ENCODE results near the gene INAVA. TPM values are rescaled to one million over a fixed set of nuclear protein-coding genes. Genes with fewer than 3 reads are reported as not detected.
"Not testable (repeated sequence)": the region's sequence is repeated elsewhere in the genome, so short reads cannot be mapped to it uniquely, and the experiment has no call there.

INAVA gene
- polyA plus RNA-seq, 2 of the 4 experiments (the other 2 are of a cell fraction) = 40.0 to 43.7 TPM

- TF ChIP-seq KDM5A (IDR thresholded peaks at IDR 0.05) (no peak), FOSB (CRISPR knock-in tag; IDR thresholded peaks at IDR 0.05) (no peak), USF2 (IDR thresholded peaks at IDR 0.05) (no peak), MYC (IDR thresholded peaks at IDR 0.05; ENCODE audit: borderline replicate concordance, low read length) (no peak), HOXB5 (CRISPR knock-in tag; IDR thresholded peaks at IDR 0.05) (no peak), RARB (CRISPR knock-in tag; IDR thresholded peaks at IDR 0.05) (no peak), HOXA7 (CRISPR knock-in tag; IDR thresholded peaks at IDR 0.05) (no peak), HDAC2 (IDR thresholded peaks at IDR 0.05) (no peak), ESRRA (IDR thresholded peaks at IDR 0.05; ENCODE audit: borderline replicate concordance, low read length) (no peak), MAFK (IDR thresholded peaks at IDR 0.05; ENCODE audit: partially characterized antibody) (no peak), RAD21 (conservative IDR thresholded peaks at IDR 0.05 in 1 of 2, IDR thresholded peaks at IDR 0.05 in 1 of 2) (no peak), POLR2A (IDR thresholded peaks at IDR 0.05; ENCODE audit: low read length) (no peak), JUN (IDR thresholded peaks at IDR 0.05) (no peak), MAZ (IDR thresholded peaks at IDR 0.05; ENCODE audit: borderline replicate concordance, low read depth, low read length) (no peak), GATA3 (IDR thresholded peaks at IDR 0.05; ENCODE audit: borderline replicate concordance) (no peak)
- TF ChIP-seq, protein P1, sequence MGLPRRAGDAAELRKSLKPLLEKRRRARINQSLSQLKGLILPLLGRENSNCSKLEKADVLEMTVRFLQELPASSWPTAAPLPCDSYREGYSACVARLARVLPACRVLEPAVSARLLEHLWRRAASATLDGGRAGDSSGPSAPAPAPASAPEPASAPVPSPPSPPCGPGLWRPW (IDR thresholded peaks at IDR 0.05) = no peak
- Histone ChIP-seq H3K4me3 (no peak overlapping the region), H3K4me2 (0 out of 3 replicates have a peak overlapping the region, but pooled peaks have one; percentile 16), H3K9me3 (no peaks in the 10 kb centered on the region), H3K4me1 (peaks cover 10% of the 10 kb centered on the region; the same call in 2 of the 3 replicates), H3K27ac (no peak overlapping the region; a peak in 1 of 6 replicates)
- no peak for ATAC-seq
- no peak for DNase-seq (ENCODE audit: low read depth in 1 of 2, low spot score in 1 of 2)
- POLR2A ChIA-PET = no interaction called here
- CTCF ChIA-PET = interaction anchor here (1.2 to 2.1 kb wide), 3 partner anchors 25 to 93 kb away, joined by 3 to 5 read pairs (median 4); no protein-coding TSS in a partner anchor
- 56% methylated on average over 1 of the region's 1 CpG for WGBS (ENCODE audit: missing lambda C conversion rate)
- no peak for FAIRE-seq
These were observed 28.9 kb downstream of the INAVA start for GRCh38 chr1:200923601-200924000.

DNA sequence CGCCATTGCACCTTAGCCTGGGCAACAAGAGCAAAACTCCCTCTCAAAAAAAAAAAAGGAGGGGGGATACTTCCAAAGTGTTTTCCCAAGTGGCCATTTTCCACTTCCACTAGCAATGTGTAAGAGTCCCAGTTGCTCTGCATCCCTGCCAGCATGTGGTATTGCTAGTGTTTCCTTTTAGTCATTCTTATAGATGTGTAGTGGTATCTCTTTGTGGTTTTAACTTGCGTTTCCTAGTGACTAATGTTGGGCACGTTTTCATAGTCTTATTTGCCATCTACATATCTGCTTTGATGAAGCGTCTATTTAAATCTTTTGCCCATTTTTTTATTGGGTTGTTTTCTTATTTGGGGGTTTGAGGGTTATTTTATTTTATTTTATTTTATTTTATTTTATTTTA is 31.1 kb downstream of the INAVA start:
- WGBS (ENCODE audit: missing lambda C conversion rate) = 62% methylated on average over 4 of the region's 4 CpGs
- FAIRE-seq = no peak
- no peak for DNase-seq (ENCODE audit: low read depth in 1 of 2, low spot score in 1 of 2)

GRCh38 chr1:200929530-200930278 is 35.0 kb downstream of the INAVA start:
- Histone ChIP-seq H3K9me3 (no peaks in the 10 kb centered on the region), H3K4me1 (no peaks in the 10 kb centered on the region), H3K4me3 (no peak overlapping the region), H3K27ac (no peak overlapping the region), H3K4me2 (no peak overlapping the region)
- CTCF ChIA-PET = interaction anchor here (1.0 to 1.5 kb wide), 2 partner anchors 29 to 42 kb away, joined by 3 read pairs; no protein-coding TSS in a partner anchor
- WGBS (ENCODE audit: missing lambda C conversion rate) = 73% methylated on average over 4 of the region's 4 CpGs
- ATAC-seq = no peak; a peak in 1 of 6 replicates
- no peak for FAIRE-seq
- POLR2A ChIA-PET = no interaction called here
- TF ChIP-seq HOXB13 (CRISPR knock-in tag; IDR thresholded peaks at IDR 0.05; ENCODE audit: low read depth) (no peak), MYC (IDR thresholded peaks at IDR 0.05; ENCODE audit: borderline replicate concordance, low read length) (no peak), RARB (CRISPR knock-in tag; IDR thresholded peaks at IDR 0.05) (no peak), BCL3 (IDR thresholded peaks at IDR 0.05) (no peak), KDM1A (IDR thresholded peaks at IDR 0.05; ENCODE audit: low read depth) (no peak), NPAS2 (CRISPR knock-in tag; IDR thresholded peaks at IDR 0.05; ENCODE audit: borderline replicate concordance) (no peak), FOSB (CRISPR knock-in tag; IDR thresholded peaks at IDR 0.05) (no peak), USF2 (IDR thresholded peaks at IDR 0.05) (no peak), HOXB5 (CRISPR knock-in tag; IDR thresholded peaks at IDR 0.05) (no peak), JUNB (IDR thresholded peaks at IDR 0.05) (no peak), ZSCAN20 (CRISPR knock-in tag; IDR thresholded peaks at IDR 0.05) (no peak), NR3C1 (IDR thresholded peaks at IDR 0.05) (no peak), EHF (CRISPR knock-in tag; IDR thresholded peaks at IDR 0.05) (no peak), CHD2 (IDR thresholded peaks at IDR 0.05; ENCODE audit: low read length, partially characterized antibody) (no peak), HDAC2 (IDR thresholded peaks at IDR 0.05) (no peak)
- no peak for DNase-seq (ENCODE audit: low read depth in 1 of 2, low spot score in 1 of 2)

More for the DNA sequence above, 31.1 kb downstream of the INAVA start:
- CTCF ChIA-PET = no interaction called here
- H3K4me2 ChIP-seq = no peak overlapping the region
- no peak for ATAC-seq
- POLR2A ChIA-PET = no interaction called here
- H3K4me3 ChIP-seq = no peak overlapping the region
- no peak for TF ChIP-seq FOSB (CRISPR knock-in tag; IDR thresholded peaks at IDR 0.05)
- TF ChIP-seq HOXB5 (CRISPR knock-in tag; IDR thresholded peaks at IDR 0.05) = no peak
- no peak for TF ChIP-seq NFE2L2 (conservative IDR thresholded peaks at IDR 0.05; ENCODE audit: low read length)
- TF ChIP-seq BHLHE40 (IDR thresholded peaks at IDR 0.05; ENCODE audit: low read depth, low read length) = no peak
- peaks cover 10% of the 10 kb centered on the region; the same call in 2 of the 3 replicates for H3K4me1 ChIP-seq
- no peak overlapping the region for H3K27ac ChIP-seq
- H3K9me3 ChIP-seq = no peaks in the 10 kb centered on the region

DNA sequence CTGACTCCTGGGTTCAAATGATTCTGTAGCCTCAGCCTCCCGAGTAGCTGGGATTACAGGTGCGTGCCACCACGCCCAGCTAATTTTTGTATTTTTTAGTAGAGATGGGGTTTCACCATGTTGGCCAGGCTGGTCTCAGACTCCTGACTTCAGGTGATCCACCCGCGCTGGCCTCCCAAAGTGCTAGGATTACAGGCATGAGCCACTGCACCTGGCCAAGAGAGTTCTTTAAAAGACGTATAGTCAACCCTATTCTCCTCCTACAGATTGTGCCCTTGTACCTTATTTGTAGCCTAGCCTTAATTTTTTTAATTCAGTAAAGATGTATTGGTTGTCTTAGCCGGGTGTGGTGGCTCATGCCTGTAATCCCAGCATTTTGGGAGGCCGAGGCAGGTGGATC is 35.6 kb downstream of the INAVA start:
- DNase-seq (ENCODE audit: low read depth in 1 of 2, low spot score in 1 of 2); FAIRE-seq; H3K9me3 ChIP-seq; H3K4me3 ChIP-seq; H3K4me1 ChIP-seq; ATAC-seq; POLR2A ChIA-PET; H3K4me2 ChIP-seq; H3K27ac ChIP-seq: not testable (repeated sequence)
- 78% methylated on average over 8 of the region's 8 CpGs for WGBS (ENCODE audit: missing lambda C conversion rate)
- CTCF ChIA-PET = interaction anchor here (0.7 to 3.5 kb wide), 4 partner anchors 28 to 42 kb away, joined by 3 to 11 read pairs (median 3); no protein-coding TSS in a partner anchor
